ENCODE data around the gene FIS1. TPM values are rescaled to one million over a fixed set of nuclear protein-coding genes. Genes with fewer than 3 reads are reported as not detected.
A peak's percentile ranks its signal among the peaks of the same experiment; 100 is the strongest.

The FIS1 gene
- total and polyA plus RNA-seq, 3 donors from 2014 or later: 228 to 273 (median 233) TPM

- no peaks in the 10 kb centered on the region for H3K36me3 ChIP-seq (ENCODE audit: low read depth, missing control alignments)
- peak overlapping the region in 1 of 2 donors; percentile 84 for H3K27ac ChIP-seq
- intact Hi-C loops (cut with DNase I; ENCODE audit: low total_unique reads): no loop called here
- no peak for DNase-seq
- no peaks in the 10 kb centered on the region for H3K9me3 ChIP-seq
- H3K4me3 ChIP-seq: peak overlapping the region; percentile 65 to 84
- 5% methylated on average over 26 of the region's 26 CpGs for WGBS, 2 donors
- no peaks in the 10 kb centered on the region for H3K27me3 ChIP-seq
- TF ChIP-seq POLR2A (IDR thresholded peaks at IDR 0.05) (no peak), CTCF (IDR thresholded peaks at IDR 0.05) (no peak)
- H3K4me1 ChIP-seq: peaks cover 19% of the 10 kb centered on the region
These were observed 26.4 kb downstream of the FIS1 start for GRCh38 chr7:101218236-101219125.

- intact Hi-C loops (cut with DNase I; ENCODE audit: low total_unique reads): no loop called here
- Histone ChIP-seq H3K27me3 (no peaks in the 10 kb centered on the region), H3K4me1 (peaks cover 19% of the 10 kb centered on the region), H3K27ac (peak within 1 kb of the TSS; percentile 74 to 84), H3K36me3 (ENCODE audit: low read depth, missing control alignments) (no peaks in the 10 kb centered on the region), H3K9me3 (no peaks in the 10 kb centered on the region), H3K4me3 (peak within 1 kb of the TSS; percentile 65 to 84)
- no peak for TF ChIP-seq POLR2A (IDR thresholded peaks at IDR 0.05)
- TF ChIP-seq CTCF (IDR thresholded peaks at IDR 0.05): no peak
- DNase-seq: peak; percentile 98
- WGBS, 2 donors: 1% methylated on average over 45 to 51 of the region's 57 CpGs
These were observed 27.3 kb downstream of the FIS1 start, which contains the start of the genes PLOD3 and ZNHIT1 for GRCh38 chr7:101217388-101218235. Gene PLOD3 (minus strand): TSS chr7:101217581. CDS start chr7:101217274, 307 bp downstream. Gene ZNHIT1 (plus strand): TSS chr7:101218165. CDS start chr7:101218196, 31 bp downstream.

- no peak for DNase-seq
- peaks cover 19% of the 10 kb centered on the region for H3K4me1 ChIP-seq
These were observed 28.0 kb downstream of the FIS1 start for GRCh38 chr7:101216860-101217387.

More at GRCh38 chr7:101216860-101217387, 28.0 kb downstream of the FIS1 start:
- Histone ChIP-seq H3K27me3 (no peaks in the 10 kb centered on the region), H3K36me3 (ENCODE audit: low read depth, missing control alignments) (no peaks in the 10 kb centered on the region), H3K9me3 (no peaks in the 10 kb centered on the region), H3K27ac (peak overlapping the region; percentile 74 to 84), H3K4me3 (peak overlapping the region; percentile 65 to 84)
- TF ChIP-seq POLR2A (IDR thresholded peaks at IDR 0.05) (no peak), CTCF (IDR thresholded peaks at IDR 0.05) (peak in 1 of 3 experiments; percentile 13)
- 1 to 3% methylated on average over 5 to 12 of the region's 34 CpGs for WGBS, 2 donors
- intact Hi-C loops (cut with DNase I; ENCODE audit: low total_unique reads): no loop called here
